Measurements from ENCODE around the gene PTCH2. TPM values are rescaled to one million over a fixed set of nuclear protein-coding genes. Genes with fewer than 3 reads are reported as not detected.

PTCH2 gene
- total RNA-seq, 1 experiment from 2014 or later, result 0.79 TPM

DNA sequence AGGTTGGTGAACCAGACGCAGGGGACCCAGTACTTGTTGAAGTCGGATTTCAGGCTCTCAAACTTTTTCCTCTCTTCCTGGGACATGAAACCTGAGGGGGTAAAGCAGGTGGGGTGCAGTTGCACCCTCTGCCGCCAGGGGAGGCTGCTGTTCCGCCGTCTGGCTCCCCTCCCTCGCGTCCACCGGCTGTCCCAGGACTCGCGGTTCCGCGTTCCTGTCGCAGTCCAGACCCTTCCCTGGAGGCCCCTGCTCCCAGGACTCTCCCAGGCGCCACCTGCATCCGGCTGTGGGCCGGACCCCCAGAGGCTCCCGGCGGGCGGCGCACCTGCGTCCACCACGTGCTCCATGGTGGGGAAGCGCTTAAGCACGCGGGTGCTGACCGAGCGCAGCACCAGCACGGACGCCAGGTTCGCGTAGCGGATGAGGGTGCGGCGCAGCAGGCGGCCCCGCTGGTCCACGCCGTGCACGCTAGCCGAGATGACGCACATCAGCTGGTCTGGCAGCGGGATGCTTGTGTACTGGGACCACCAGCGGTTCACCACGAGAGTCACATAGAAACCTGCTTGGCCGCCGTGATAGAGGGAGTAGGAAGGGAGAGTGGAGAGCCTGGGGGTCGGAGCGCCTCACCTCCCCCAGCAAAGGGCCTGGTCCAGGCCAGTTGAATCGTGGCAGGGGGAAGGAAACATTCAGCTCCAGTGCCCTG, 56.8 kb downstream of the PTCH2 start:
- no peaks in the 10 kb centered on the region; a peak in 1 of 5 replicates for H3K9me3 Mint-ChIP-seq
- Histone ChIP-seq H3T11ph (ENCODE audit: low read length) (no peak overlapping the region), H2BK12ac (ENCODE audit: insufficient read length, low read depth, low read length) (no peak overlapping the region), H3K79me2 (ENCODE audit: insufficient read depth, low read length) (no peaks in the 10 kb centered on the region), H3K27me3 (ENCODE audit: insufficient read depth, low read length) (no peaks in the 10 kb centered on the region), H3K27ac (ENCODE audit: insufficient read length, low read depth, low read length) (no peak overlapping the region), H2BK15ac (ENCODE audit: low read depth, low read length) (no peak overlapping the region), H2BK5ac (ENCODE audit: insufficient read length, low read length) (no peak overlapping the region), H4K5ac (ENCODE audit: insufficient read length, low read depth, low read length) (no peak overlapping the region), H2AFZ (ENCODE audit: low read length) (no peak overlapping the region), H3K4ac (ENCODE audit: low read depth, low read length) (no peak overlapping the region), H4K91ac (ENCODE audit: insufficient read length, low read depth, low read length) (no peak overlapping the region), H3K14ac (ENCODE audit: insufficient read depth, low read length) (peak overlapping the region; percentile 59), H3K23ac (ENCODE audit: insufficient read length, low read depth, low read length) (no peak overlapping the region), H3K56ac (ENCODE audit: insufficient read length, low read depth, low read length) (no peak overlapping the region), H2BK120ac (ENCODE audit: low read depth, low read length, poor library complexity, severe bottlenecking) (no peak overlapping the region), H2BK20ac (ENCODE audit: low read depth, low read length, poor library complexity, severe bottlenecking) (no peak overlapping the region), H4K8ac (replicated peaks; ENCODE audit: insufficient read length, low read depth, low read length) (no peak overlapping the region), H2AK5ac (ENCODE audit: insufficient read length, low read length) (no peak overlapping the region), H3K23me2 (ENCODE audit: insufficient read length, low read depth, low read length, poor library complexity, severe bottlenecking) (peaks cover 9% of the 10 kb centered on the region), H3K4me2 (ENCODE audit: insufficient read depth, insufficient read length, low read length) (peak overlapping the region; percentile 51), H3K4me1 (ENCODE audit: insufficient read depth, low read length) (no peaks in the 10 kb centered on the region), H4K20me1 (ENCODE audit: control insufficient read depth, insufficient read depth, insufficient read length) (no peaks in the 10 kb centered on the region), H3K9me3 (ENCODE audit: control insufficient read depth, low read depth, low read length) (no peaks in the 10 kb centered on the region), H3K18ac (ENCODE audit: insufficient read length, low read depth, low read length) (peak overlapping the region; percentile 58), H3K9ac (ENCODE audit: extremely low read depth, insufficient read length, low read length) (peak overlapping the region; percentile 20), H3K79me1 (ENCODE audit: insufficient read depth, low read depth, low read length, poor library complexity, severe bottlenecking) (no peaks in the 10 kb centered on the region)
- TF ChIP-seq, protein P1, sequence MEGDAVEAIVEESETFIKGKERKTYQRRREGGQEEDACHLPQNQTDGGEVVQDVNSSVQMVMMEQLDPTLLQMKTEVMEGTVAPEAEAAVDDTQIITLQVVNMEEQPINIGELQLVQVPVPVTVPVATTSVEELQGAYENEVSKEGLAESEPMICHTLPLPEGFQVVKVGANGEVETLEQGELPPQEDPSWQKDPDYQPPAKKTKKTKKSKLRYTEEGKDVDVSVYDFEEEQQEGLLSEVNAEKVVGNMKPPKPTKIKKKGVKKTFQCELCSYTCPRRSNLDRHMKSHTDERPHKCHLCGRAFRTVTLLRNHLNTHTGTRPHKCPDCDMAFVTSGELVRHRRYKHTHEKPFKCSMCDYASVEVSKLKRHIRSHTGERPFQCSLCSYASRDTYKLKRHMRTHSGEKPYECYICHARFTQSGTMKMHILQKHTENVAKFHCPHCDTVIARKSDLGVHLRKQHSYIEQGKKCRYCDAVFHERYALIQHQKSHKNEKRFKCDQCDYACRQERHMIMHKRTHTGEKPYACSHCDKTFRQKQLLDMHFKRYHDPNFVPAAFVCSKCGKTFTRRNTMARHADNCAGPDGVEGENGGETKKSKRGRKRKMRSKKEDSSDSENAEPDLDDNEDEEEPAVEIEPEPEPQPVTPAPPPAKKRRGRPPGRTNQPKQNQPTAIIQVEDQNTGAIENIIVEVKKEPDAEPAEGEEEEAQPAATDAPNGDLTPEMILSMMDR (conservative IDR thresholded peaks at IDR 0.05), result peak; percentile 100
- H3K4me1 Mint-ChIP-seq, result peaks cover 26 to 36% of the 10 kb centered on the region in 2 experiments
- peaks cover 0 to 12% (median 5%) of the 10 kb centered on the region in 3 experiments; a peak in 5 of 7 replicates for H3K36me3 Mint-ChIP-seq (ENCODE audit: insufficient read depth in 1 of 3, low read depth in 3 of 3)
- DNase-seq, result peak; percentile 88
- no peak overlapping the region; a peak in 1 of 7 replicates for H3K27ac Mint-ChIP-seq
- peaks cover 12% of the 10 kb centered on the region for H3K27me3 Mint-ChIP-seq (ENCODE audit: low read depth)
- H3K4me3 Mint-ChIP-seq, result peak overlapping the region; percentile 56 to 76
- WGBS (ENCODE audit: extremely low coverage, insufficient read length, low lambda C conversion rate), result no CpG with 5 or more reads among the region's 49 CpGs
